Left lung (tissue), 10 donors: ENCODE measurements around the gene BCL7A. TPM values are rescaled to one million over a fixed set of nuclear protein-coding genes. Genes with fewer than 3 reads are reported as not detected.
A peak's percentile ranks its signal among the peaks of the same experiment; 100 is the strongest.

Source experiments
- ATAC-seq: fragments of 200-7000 bp; cut with Tn5 transposase; one replicate; pipeline ENCODE4 v1.9.1; 2020; ENCODE audit warnings: moderate library complexity
- DNase-seq, 4 donors: peaks; one replicate each; pipeline ENCODE4 v3.0.0-alpha.2; 2013 to 2020
- H3K27ac ChIP-seq, 2 donors: fragments of 200-600 bp; sonication (generic) in 1 of 2; one replicate each; pipeline versions ENCODE4 v1.5.0 to v1.8.0; 2020 to 2021
- H3K27me3 ChIP-seq, 2 donors: fragments of 200-600 bp; sonication (generic) in 1 of 2; one replicate each; pipeline versions ENCODE4 v1.5.0 to v1.8.0; 2020 to 2021
- H3K36me3 ChIP-seq, 2 donors: fragments of 200-600 bp; sonication (generic) in 1 of 2; one replicate each; pipeline versions ENCODE4 v1.5.0 to v1.8.0; 2020 to 2021
- H3K4me1 ChIP-seq, 2 donors: fragments of 200-600 bp; one replicate each; pipeline ENCODE4 v1.8.0; 2021
- H3K4me3 ChIP-seq, 2 donors: fragments of 200-600 bp; sonication (generic) in 1 of 2; one replicate each; pipeline versions ENCODE4 v1.5.0 to v1.8.0; 2020 to 2021; ENCODE audit warnings: mild to moderate bottlenecking in 1 of 2
- H3K9me3 ChIP-seq, 2 donors: fragments of 200-600 bp; sonication (generic) in 1 of 2; one replicate each; pipeline versions ENCODE4 v1.5.0 to v1.8.0; 2020 to 2021
- intact Hi-C, 2 donors: fragments of 100-400 bp; cut with DNase I; formaldehyde crosslinking; loops; one replicate each; pipeline versions ENCODE4 v1.11.2 to v1.14.2; 2022
- polyA plus RNA-seq, 6 donors: library from polyadenylated mRNA; unstranded; fragments of 120-200 nt; gene quantifications; one replicate each; pipeline ENCODE4 v1.2.1, GENCODE V29; 2013; ENCODE audit not compliant: insufficient read length in 6 of 6
- total RNA-seq, 2 donors: library from RNA; stranded (reverse); fragmentation: NEBNext Ultra II Directional; extraction: Animal tissue kit (Norgen Biotek cat#: 25700); gene quantifications; one replicate each; pipeline ENCODE4 v1.2.1, GENCODE V29; 2021
- TF ChIP-seq, protein P1 (sequence below), 2 donors: fragments of 200-600 bp; sonication (generic) in 1 of 2; IDR thresholded peaks; one replicate each; pipeline versions ENCODE4 v1.5.0 to v1.8.0; 2021; ENCODE audit warnings: antibody characterized with exemption in 2 of 2
- donor health status: DM: no; HTN: yes; CAD: no.
- donor health status: DM: no; HTN: no; CAD: no.

Gene BCL7A
- total and polyA plus RNA-seq, 8 donors = 7.0 to 18.4 (median 16.8) TPM

DNA sequence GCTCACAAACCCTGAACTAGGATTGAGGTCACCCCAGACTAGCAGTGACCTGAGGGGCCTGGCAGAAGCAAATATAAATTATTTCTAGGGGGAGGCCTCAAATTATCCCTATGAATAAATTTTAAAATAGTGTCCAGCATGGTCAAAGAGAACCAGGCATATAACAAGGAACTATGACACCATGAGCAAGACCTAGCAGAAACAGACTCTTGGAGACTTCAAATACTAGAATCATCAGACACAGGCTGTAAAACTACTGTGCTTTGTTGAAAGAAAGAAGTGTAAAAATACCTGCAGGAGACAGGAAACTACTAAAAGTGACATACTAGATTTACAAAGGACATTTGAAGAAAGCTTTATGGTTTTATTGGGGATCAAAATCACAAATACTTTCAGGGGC is 3.2 kb upstream of the BCL7A start:
- Histone ChIP-seq H3K4me3 (no peak overlapping the region), H3K4me1 (peaks cover 4 to 18% of the 10 kb centered on the region in 2 donors), H3K36me3 (no peaks in the 10 kb centered on the region), H3K27me3 (peaks cover 0 to 28% of the 10 kb centered on the region in 2 donors), H3K27ac (no peak overlapping the region), H3K9me3 (peaks cover 0 to 7% of the 10 kb centered on the region in 2 donors)
- TF ChIP-seq, protein P1, sequence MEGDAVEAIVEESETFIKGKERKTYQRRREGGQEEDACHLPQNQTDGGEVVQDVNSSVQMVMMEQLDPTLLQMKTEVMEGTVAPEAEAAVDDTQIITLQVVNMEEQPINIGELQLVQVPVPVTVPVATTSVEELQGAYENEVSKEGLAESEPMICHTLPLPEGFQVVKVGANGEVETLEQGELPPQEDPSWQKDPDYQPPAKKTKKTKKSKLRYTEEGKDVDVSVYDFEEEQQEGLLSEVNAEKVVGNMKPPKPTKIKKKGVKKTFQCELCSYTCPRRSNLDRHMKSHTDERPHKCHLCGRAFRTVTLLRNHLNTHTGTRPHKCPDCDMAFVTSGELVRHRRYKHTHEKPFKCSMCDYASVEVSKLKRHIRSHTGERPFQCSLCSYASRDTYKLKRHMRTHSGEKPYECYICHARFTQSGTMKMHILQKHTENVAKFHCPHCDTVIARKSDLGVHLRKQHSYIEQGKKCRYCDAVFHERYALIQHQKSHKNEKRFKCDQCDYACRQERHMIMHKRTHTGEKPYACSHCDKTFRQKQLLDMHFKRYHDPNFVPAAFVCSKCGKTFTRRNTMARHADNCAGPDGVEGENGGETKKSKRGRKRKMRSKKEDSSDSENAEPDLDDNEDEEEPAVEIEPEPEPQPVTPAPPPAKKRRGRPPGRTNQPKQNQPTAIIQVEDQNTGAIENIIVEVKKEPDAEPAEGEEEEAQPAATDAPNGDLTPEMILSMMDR (IDR thresholded peaks at IDR 0.05) = no peak
- DNase-seq = no peak
- ATAC-seq = no peak
- intact Hi-C loops = no loop called here

DNA sequence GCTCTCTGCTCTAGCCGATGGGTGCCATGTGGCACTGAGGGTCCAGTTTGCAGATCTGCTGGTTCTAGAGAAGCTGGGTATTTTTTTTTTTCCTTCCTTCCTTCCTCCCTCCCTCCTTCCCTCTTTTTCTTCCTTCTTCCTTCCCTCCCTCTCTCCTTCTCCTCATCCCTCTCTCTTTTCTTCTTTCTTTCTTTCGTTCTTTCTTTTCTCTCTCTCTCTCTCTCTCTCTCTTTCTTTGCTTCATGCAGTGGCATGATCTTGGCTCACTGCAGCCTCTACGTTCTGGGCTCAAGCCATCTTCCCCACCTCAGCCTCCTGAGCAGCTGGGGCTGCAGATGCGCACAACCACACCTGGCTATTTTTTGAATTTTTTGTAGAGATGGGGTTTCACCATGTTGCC is 2.7 kb upstream of the BCL7A start:
- Histone ChIP-seq H3K27ac (no peak overlapping the region), H3K9me3 (peaks cover 0 to 7% of the 10 kb centered on the region in 2 donors), H3K4me1 (peaks cover 5 to 23% of the 10 kb centered on the region in 2 donors), H3K4me3 (no peak overlapping the region), H3K27me3 (peaks cover 0 to 32% of the 10 kb centered on the region in 2 donors), H3K36me3 (no peaks in the 10 kb centered on the region)
- ATAC-seq (no peak), DNase-seq (no peak)
- TF ChIP-seq, protein P1 (IDR thresholded peaks at IDR 0.05) = no peak
- intact Hi-C loops = no loop called here

DNA sequence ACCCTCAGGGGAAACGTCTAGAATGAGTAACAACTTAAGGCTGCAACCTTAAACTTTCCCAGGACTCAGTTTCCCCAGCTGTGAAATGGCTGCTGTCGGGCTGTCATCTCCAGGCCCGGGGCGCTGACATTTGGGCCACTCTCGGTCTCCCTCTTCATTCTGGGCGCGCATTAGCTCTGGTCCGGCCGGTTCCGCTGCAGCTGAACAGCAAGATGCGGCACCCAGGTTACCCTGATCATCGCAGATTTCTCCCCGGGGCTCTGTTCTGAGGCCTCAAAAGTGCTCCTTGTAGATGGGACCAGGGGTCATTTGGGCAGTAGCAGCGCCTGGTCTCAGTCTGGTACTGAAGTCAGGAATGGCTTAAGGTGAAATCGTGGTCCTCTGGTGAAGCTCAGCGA is 890 bp upstream of the BCL7A start:
- no peaks in the 10 kb centered on the region for H3K36me3 ChIP-seq
- no peak overlapping the region for H3K27ac ChIP-seq
- TF ChIP-seq, protein P1 (IDR thresholded peaks at IDR 0.05) = no peak
- ATAC-seq (no peak), DNase-seq (peak in 1 of 4 donors; percentile 19)
- peaks cover 5 to 24% of the 10 kb centered on the region in 2 donors for H3K4me1 ChIP-seq
- H3K9me3 ChIP-seq = peaks cover 0 to 7% of the 10 kb centered on the region in 2 donors
- H3K27me3 ChIP-seq = peaks cover 0 to 35% of the 10 kb centered on the region in 2 donors
- H3K4me3 ChIP-seq = peak overlapping the region; percentile 48 to 49
- intact Hi-C loops = no loop called here

DNA sequence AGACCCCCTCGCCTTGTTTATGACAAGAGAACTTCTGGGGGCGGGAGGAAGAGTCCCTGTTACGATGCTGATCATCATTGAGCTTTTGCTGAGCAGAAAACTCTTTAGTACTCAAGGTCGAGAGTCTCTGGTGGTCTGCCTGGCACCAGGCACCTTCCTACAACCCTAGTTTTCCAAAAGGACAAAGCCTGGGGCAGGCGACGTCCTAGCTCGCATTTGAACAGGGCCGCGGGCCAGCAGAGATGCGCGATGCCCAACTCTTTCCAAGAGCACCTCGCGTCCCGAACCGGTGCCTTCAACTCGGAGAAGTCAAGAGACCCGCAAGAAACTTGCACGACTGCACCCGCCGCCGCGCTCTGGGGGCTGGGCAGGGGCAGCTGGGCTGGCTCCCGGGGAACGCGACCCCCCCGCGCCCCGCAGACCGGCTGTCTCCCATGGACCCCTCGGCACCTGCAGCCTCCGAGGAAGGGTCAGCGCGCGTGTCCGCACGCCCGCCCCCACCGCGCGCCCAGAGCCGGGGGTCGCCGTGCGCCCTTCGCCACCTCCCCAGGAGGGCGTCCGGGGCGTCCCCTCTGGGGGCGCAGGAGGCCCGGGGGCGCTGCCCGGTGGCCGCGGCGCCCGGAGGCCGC is 377 bp upstream of the BCL7A start:
- no peak overlapping the region for H3K27ac ChIP-seq
- intact Hi-C loops = no loop called here

More for the DNA sequence above, 377 bp upstream of the BCL7A start:
- TF ChIP-seq, protein P1 (IDR thresholded peaks at IDR 0.05) = no peak
- DNase-seq (peak in 1 of 4 donors; percentile 80), ATAC-seq (peak; percentile 2)
- Histone ChIP-seq H3K27me3 (peaks cover 0 to 35% of the 10 kb centered on the region in 2 donors), H3K4me1 (peaks cover 5 to 24% of the 10 kb centered on the region in 2 donors), H3K9me3 (peaks cover 0 to 7% of the 10 kb centered on the region in 2 donors), H3K36me3 (no peaks in the 10 kb centered on the region), H3K4me3 (peak overlapping the region; percentile 48 to 49)
